WI38 (cell line): Measurements from ENCODE around the gene UGT1A5.

ENCODE experiments used
- H3K4me3 ChIP-seq: 2 replicates; pipeline ENCODE4 v1.5.1; 2011; ENCODE audit warnings: low read depth, mild to moderate bottlenecking, control low read depth, low read length
- TF ChIP-seq, protein P1 (sequence below): IDR thresholded peaks from 2 replicates; pipeline ENCODE4 v1.5.1; 2012; ENCODE audit warnings: low read depth, mild to moderate bottlenecking, control low read depth, low read length

The UGT1A5 gene

DNA sequence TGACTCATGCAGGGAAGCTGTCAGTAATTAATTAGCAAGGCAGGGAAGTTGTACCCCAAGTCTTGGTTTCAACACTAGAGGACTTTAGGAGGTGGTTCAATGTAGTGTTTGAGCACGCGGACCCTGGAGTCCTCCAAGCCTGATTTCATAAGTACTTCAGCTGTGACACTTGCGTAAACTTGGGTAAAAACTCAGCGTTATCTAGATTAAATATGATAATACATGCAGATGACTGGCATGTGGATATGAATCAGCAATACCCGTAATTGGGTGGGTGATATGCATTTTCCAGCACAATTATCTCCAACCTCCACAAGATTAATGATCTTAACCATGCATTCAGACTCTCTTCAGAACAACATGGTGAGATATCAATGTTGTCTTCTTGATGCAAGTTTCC, 25.8 kb upstream of the UGT1A5 start:
- TF ChIP-seq, protein P1, sequence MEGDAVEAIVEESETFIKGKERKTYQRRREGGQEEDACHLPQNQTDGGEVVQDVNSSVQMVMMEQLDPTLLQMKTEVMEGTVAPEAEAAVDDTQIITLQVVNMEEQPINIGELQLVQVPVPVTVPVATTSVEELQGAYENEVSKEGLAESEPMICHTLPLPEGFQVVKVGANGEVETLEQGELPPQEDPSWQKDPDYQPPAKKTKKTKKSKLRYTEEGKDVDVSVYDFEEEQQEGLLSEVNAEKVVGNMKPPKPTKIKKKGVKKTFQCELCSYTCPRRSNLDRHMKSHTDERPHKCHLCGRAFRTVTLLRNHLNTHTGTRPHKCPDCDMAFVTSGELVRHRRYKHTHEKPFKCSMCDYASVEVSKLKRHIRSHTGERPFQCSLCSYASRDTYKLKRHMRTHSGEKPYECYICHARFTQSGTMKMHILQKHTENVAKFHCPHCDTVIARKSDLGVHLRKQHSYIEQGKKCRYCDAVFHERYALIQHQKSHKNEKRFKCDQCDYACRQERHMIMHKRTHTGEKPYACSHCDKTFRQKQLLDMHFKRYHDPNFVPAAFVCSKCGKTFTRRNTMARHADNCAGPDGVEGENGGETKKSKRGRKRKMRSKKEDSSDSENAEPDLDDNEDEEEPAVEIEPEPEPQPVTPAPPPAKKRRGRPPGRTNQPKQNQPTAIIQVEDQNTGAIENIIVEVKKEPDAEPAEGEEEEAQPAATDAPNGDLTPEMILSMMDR = no peak
- H3K4me3 ChIP-seq = no peak overlapping the region

DNA sequence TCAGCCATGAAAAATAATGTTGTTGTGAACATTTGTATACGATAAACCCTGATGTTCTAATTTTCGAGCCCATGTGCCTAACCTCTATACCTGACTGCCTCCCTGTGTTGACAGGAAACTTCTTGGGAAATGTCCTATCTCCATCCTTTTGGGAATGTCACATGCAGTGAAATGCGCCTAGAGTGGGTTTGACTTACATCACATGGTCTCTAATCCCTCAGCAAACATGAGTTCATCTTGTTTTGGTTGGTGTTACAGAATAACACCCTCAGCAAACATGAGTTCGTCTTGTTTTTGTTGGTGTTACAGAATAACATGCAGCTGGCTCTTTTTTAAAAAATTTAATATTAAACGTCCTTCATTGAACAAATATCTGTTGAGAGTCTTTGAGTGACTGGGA, 24.4 kb upstream of the UGT1A5 start:
- H3K4me3 ChIP-seq = no peak overlapping the region
- TF ChIP-seq, protein P1 = no peak

DNA sequence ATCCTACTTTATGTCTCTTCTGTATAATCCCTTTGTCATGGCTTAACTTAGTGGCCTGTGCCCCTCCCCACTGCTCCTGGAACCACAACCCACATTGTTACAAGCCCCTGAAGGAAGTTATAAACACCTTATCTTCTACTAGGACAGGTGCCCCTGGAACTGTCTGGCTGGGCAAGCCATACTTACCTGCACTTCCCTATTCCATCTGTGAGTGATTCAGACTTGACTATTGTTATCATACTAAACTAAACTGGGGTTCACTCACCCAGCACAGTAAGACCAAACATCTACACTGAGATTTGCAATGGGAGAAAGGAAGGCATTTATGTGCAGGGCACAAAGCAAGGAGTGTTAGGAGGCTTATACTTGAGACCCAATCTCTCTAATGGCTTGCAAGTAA, 23.7 kb upstream of the UGT1A5 start:
- TF ChIP-seq, protein P1 = no peak
- no peak overlapping the region for H3K4me3 ChIP-seq

DNA sequence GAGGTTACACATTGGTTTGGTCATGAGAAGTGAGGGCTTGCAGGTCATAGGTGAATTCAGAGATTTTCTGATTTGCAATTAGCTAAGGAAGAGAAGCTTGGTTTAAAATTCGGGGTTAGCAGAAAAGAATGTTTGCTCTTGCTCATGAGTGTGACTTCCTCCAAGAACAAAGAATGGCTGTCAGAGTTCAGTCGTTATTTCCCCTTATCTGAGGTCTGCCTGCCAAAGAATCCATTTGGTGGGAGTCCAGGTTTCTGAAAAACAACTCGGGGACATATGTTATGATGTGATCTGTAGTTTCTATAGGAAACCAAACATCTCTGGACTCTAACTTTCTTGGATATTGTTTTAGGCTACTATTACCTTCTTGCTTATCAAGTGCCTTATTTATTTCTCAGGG, 23.2 kb upstream of the UGT1A5 start:
- TF ChIP-seq, protein P1 = no peak

DNA sequence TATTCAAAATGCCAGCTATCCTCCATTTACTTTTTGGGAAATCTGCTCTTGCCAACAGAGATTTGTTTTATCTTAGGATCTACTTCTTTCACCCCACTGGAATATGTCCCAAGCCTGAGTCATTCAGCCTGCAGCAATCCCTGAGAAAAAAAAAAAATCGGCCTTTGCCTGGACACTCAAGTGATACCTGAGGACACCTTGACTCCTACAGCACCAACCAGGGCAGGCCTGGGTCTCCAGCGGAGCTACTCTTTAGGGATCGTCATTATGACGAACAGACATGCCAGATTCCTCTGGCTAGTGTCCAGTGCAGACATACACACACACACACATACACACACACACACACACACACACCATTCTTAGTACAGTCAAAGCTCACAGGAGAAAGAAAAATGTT, 22.3 kb upstream of the UGT1A5 start:
- TF ChIP-seq, protein P1 = no peak
- H3K4me3 ChIP-seq = no peak overlapping the region

More for the DNA sequence above, 23.2 kb upstream of the UGT1A5 start:
- H3K4me3 ChIP-seq = no peak overlapping the region

DNA sequence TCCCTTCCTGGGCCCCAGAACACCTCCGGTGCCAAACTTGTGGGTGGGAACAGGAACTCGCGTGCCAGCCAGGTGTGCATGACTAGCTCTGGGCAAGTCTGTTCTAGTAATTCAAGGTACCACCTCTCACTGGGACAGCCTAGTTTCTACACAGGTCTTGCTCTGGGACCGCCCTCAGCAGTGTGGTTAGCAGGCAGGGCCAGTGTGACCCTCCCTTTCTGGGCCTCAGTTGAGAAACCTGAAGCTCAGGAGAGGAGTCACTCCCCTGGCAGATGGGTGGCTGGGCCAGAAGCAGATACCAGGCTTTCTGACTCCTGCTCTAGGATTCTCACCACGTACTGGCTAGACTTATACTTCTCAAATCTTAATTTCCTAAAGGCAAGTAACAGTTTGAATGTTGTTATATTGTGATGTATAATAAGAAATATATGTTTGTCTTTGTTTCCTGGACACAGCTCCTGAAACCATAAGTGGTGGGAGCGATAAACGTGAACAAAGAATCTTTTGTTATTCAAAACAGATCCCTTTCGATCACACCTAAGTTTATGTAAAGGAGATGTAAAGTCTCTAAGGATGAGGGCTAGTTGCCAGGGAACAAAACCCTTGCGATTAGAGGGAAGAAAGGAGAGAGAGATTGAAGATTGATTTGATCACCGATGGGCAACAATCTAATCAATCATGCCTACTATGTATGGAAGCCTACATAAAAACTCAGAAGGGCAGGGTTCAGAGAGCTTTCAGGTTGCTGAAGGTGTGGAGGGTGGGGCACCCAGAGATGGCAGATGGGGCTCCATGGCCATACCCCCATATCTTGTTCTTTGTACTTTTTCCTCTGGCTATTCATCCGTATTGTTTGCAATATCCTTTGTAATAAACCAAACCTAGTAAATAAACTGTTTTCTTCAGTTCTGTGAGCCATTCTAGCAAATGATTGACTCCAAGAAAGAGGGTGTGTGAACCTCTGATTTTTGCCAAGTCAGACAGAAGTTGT, 21.0 kb upstream of the UGT1A5 start:
- H3K4me3 ChIP-seq = no peak overlapping the region
- TF ChIP-seq, protein P1 = no peak

DNA sequence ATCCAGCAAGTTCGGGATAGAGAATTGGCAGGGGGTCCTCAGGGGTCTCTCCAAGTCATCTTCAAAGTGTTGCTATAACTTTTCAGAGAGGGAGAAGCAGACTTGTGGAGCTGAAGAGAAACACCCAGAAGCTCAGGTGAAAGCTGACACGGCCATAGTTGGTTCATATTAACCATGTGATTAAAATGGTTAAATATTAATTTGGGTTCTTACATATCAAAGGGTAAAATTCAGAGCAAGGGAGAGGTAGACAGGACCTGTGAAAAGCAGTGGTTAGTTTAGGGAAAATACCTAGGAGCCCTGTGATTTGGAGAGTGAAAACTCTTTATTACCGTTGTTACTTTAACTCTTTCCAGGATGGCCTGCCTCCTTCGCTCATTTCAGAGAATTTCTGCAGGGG, 20.1 kb upstream of the UGT1A5 start, which contains the start of gene UGT1A6:
UGT1A6 (plus strand) TSS at position 243 of the 400 bp plus-strand sequence; CDS start at position 358, 115 bp downstream.
- no peak within 1 kb of the TSS for H3K4me3 ChIP-seq
- TF ChIP-seq, protein P1 = no peak
